ENCODE data around the gene FOXD3. TPM values are rescaled to one million over a fixed set of nuclear protein-coding genes. Genes with fewer than 3 reads are reported as not detected.
A peak's percentile ranks its signal among the peaks of the same experiment; 100 is the strongest.

FOXD3 gene
- total and polyA plus RNA-seq, 4 donors: 0.52 to 1.7 TPM; not detected in 2

DNA sequence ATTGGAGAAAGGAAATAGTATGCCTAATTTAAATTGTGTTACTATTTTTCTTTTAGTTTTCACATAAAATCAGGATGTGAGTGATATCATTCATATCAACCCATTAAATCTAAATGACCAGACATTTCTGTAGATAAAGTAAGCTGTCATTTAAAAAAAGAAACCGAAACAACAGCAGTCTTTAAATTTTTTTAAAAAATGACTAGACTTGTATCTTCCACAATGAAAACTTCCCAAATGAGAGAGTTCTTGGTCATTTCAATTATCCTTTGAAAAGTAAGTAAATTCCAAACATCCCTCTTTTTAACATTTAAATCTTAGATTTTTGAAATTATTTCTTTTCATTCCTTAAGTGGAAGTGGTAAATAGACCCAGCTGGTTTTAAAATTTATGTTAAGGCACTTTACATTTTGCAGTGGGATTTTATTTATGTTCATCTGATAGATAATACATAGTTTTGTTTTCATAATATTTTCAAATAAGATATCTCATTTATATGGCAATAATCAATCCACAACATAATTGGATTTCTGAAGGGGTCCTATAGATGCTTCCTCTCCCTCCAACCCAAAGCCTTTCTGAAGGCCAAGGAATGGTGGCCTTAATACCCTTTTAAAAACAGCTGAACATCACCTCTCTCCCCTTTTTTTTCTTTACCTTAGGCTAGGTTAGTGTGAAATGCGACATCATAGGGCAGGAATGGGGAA lies 3.1 kb downstream of the FOXD3 start:
- WGBS, 2 donors: 28 to 38% methylated on average over 2 of the region's 2 CpGs
- Histone ChIP-seq H3K27ac (ENCODE audit: low read depth in 1 of 2, low read length in 2 of 2) (no peak overlapping the region), H3K9me3 (ENCODE audit: control insufficient read depth, low read length) (peaks cover 5% of the 10 kb centered on the region), H3K4me1 (ENCODE audit: control insufficient read depth in 1 of 2, insufficient read depth in 2 of 2, low read length in 2 of 2) (no peaks in the 10 kb centered on the region), H3K27me3 (ENCODE audit: control insufficient read depth in 1 of 2, insufficient read depth in 2 of 2, low read length in 1 of 2) (peaks cover 0 to 5% of the 10 kb centered on the region in 2 donors), H3K4me3 (ENCODE audit: low read length in 2 of 2) (no peak overlapping the region), H3K36me3 (ENCODE audit: control insufficient read depth in 1 of 2, insufficient read depth in 2 of 2, low read length in 1 of 2) (no peaks in the 10 kb centered on the region)
- ATAC-seq (ENCODE audit: low FRiP score): no peak
- no peak for DNase-seq
- intact Hi-C loops (cut with DNase I): no loop called here

DNA sequence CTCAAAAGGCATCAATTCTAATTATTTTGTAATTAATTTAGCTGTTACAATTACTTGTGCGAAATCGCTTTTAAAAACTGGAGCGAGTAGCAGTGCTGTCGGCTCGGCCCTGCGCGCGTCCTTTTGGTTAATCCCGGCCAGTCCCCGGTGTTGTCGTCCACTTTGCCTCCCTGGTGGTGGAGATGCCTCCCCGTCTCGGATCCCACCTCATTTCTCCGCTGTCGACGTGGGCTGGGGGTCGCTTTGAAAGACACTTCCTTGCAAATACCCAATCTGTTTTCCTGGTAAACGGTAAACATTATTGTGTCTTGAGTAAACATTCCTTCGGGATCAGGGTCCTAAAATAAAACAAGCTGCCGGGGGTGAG lies 3.7 kb downstream of the FOXD3 start:
- H3K4me1 ChIP-seq (ENCODE audit: control insufficient read depth in 1 of 2, insufficient read depth in 2 of 2, low read length in 2 of 2): no peaks in the 10 kb centered on the region
- no peak for ATAC-seq (ENCODE audit: low FRiP score)
- no peaks in the 10 kb centered on the region for H3K36me3 ChIP-seq (ENCODE audit: control insufficient read depth in 1 of 2, insufficient read depth in 2 of 2, low read length in 1 of 2)
- no peak for DNase-seq
- peaks cover 0 to 5% of the 10 kb centered on the region in 2 donors for H3K27me3 ChIP-seq (ENCODE audit: control insufficient read depth in 1 of 2, insufficient read depth in 2 of 2, low read length in 1 of 2)
- no peak overlapping the region for H3K4me3 ChIP-seq (ENCODE audit: low read length in 2 of 2)
- H3K9me3 ChIP-seq (ENCODE audit: control insufficient read depth, low read length): peaks cover 3% of the 10 kb centered on the region
- no peak overlapping the region for H3K27ac ChIP-seq (ENCODE audit: low read depth in 1 of 2, low read length in 2 of 2)
- WGBS, 2 donors: 19 to 22% methylated on average over 20 of the region's 20 CpGs
- intact Hi-C loops (cut with DNase I): no loop called here

DNA sequence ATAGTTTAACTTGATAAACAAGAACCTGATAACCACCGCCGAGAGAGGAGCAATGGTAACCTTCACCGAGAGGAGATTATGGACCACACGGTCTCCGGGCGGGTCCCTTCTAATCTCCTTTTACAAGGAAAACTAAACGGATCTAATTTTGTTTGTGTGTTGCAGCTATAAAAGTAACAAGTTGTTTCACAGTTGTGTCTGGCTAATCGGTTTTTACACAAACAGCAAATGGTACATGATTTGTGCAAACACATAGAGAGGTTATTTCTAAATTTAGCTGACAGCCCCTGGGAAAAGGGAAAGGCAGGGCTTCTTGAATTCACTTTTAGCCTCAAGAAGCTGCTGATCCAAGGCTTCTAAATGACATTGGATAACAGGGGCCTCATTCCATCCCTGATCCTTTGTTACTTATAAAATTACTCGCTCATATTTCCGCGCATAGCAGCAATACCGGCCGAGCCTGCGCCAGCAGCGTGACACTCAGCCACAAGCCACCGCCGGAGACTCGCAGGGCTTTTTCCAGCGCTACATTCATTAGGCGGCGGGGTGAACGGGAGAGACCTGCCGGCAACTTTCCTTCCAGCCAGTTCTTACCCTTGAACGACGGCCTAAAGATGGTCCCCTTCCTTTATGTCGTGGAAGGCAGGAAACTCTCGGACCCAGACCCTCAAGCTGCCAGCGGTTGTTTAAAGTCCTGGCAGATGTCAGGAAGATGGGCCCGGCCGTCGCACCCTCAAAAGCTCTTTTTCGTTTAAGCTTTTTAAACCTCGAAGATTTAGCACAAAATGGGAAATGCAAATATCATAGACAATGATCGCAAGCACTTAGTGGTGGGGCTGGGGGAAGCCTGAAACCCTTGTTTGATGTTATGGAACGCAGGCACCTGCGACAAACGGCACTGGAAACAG lies 4.4 kb downstream of the FOXD3 start:
- ATAC-seq (ENCODE audit: low FRiP score) (no peak), DNase-seq (no peak)
- intact Hi-C loops (cut with DNase I): no loop called here
- H3K36me3 ChIP-seq (ENCODE audit: control insufficient read depth in 1 of 2, insufficient read depth in 2 of 2, low read length in 1 of 2): no peaks in the 10 kb centered on the region
- H3K27ac ChIP-seq (ENCODE audit: low read depth in 1 of 2, low read length in 2 of 2): no peak overlapping the region
- no peaks in the 10 kb centered on the region for H3K4me1 ChIP-seq (ENCODE audit: control insufficient read depth in 1 of 2, insufficient read depth in 2 of 2, low read length in 2 of 2)
- H3K27me3 ChIP-seq (ENCODE audit: control insufficient read depth in 1 of 2, insufficient read depth in 2 of 2, low read length in 1 of 2): peaks cover 0 to 5% of the 10 kb centered on the region in 2 donors
- peaks cover 3% of the 10 kb centered on the region for H3K9me3 ChIP-seq (ENCODE audit: control insufficient read depth, low read length)
- 14 to 19% methylated on average over 37 of the region's 37 CpGs for WGBS, 2 donors
- H3K4me3 ChIP-seq (ENCODE audit: low read length in 2 of 2): no peak overlapping the region

GRCh38 chr1:63327417-63328054 lies 5.2 kb downstream of the FOXD3 start:
- intact Hi-C loops (cut with DNase I): no loop called here
- Histone ChIP-seq H3K9me3 (ENCODE audit: control insufficient read depth, low read length) (peaks cover 3% of the 10 kb centered on the region), H3K27ac (ENCODE audit: low read depth in 1 of 2, low read length in 2 of 2) (no peak overlapping the region), H3K4me3 (ENCODE audit: low read length in 2 of 2) (no peak overlapping the region), H3K36me3 (ENCODE audit: control insufficient read depth in 1 of 2, insufficient read depth in 2 of 2, low read length in 1 of 2) (no peaks in the 10 kb centered on the region), H3K4me1 (ENCODE audit: control insufficient read depth in 1 of 2, insufficient read depth in 2 of 2, low read length in 2 of 2) (no peaks in the 10 kb centered on the region), H3K27me3 (ENCODE audit: control insufficient read depth in 1 of 2, insufficient read depth in 2 of 2, low read length in 1 of 2) (peaks cover 0 to 5% of the 10 kb centered on the region in 2 donors)
- DNase-seq (peak; percentile 64 to 84), ATAC-seq (ENCODE audit: low FRiP score) (peak; percentile 71)
- WGBS, 2 donors: 21% methylated on average over 25 of the region's 25 CpGs

GRCh38 chr1:63328122-63328521 lies 5.8 kb downstream of the FOXD3 start:
- H3K27me3 ChIP-seq (ENCODE audit: control insufficient read depth in 1 of 2, insufficient read depth in 2 of 2, low read length in 1 of 2): peaks cover 0 to 5% of the 10 kb centered on the region in 2 donors
- no peak overlapping the region for H3K27ac ChIP-seq (ENCODE audit: low read depth in 1 of 2, low read length in 2 of 2)

GRCh38 chr1:63328781-63329180 lies 6.4 kb downstream of the FOXD3 start:
- Histone ChIP-seq H3K4me3 (ENCODE audit: low read length in 2 of 2) (no peak overlapping the region), H3K9me3 (ENCODE audit: control insufficient read depth, low read length) (peaks cover 3% of the 10 kb centered on the region), H3K4me1 (ENCODE audit: control insufficient read depth in 1 of 2, insufficient read depth in 2 of 2, low read length in 2 of 2) (no peaks in the 10 kb centered on the region), H3K36me3 (ENCODE audit: control insufficient read depth in 1 of 2, insufficient read depth in 2 of 2, low read length in 1 of 2) (no peaks in the 10 kb centered on the region), H3K27ac (ENCODE audit: low read depth in 1 of 2, low read length in 2 of 2) (no peak overlapping the region), H3K27me3 (ENCODE audit: control insufficient read depth in 1 of 2, insufficient read depth in 2 of 2, low read length in 1 of 2) (peaks cover 0 to 5% of the 10 kb centered on the region in 2 donors)
- intact Hi-C loops (cut with DNase I): no loop called here
- ATAC-seq (ENCODE audit: low FRiP score) (no peak), DNase-seq (no peak)
- WGBS, 2 donors: 89 to 92% methylated on average over 9 of the region's 9 CpGs

More at GRCh38 chr1:63328122-63328521, 5.8 kb downstream of the FOXD3 start:
- Histone ChIP-seq H3K36me3 (ENCODE audit: control insufficient read depth in 1 of 2, insufficient read depth in 2 of 2, low read length in 1 of 2) (no peaks in the 10 kb centered on the region), H3K4me3 (ENCODE audit: low read length in 2 of 2) (no peak overlapping the region), H3K4me1 (ENCODE audit: control insufficient read depth in 1 of 2, insufficient read depth in 2 of 2, low read length in 2 of 2) (no peaks in the 10 kb centered on the region), H3K9me3 (ENCODE audit: control insufficient read depth, low read length) (peaks cover 3% of the 10 kb centered on the region)
- intact Hi-C loops (cut with DNase I): no loop called here
- ATAC-seq (ENCODE audit: low FRiP score): no peak
- WGBS, 2 donors: 79 to 82% methylated on average over 8 of the region's 8 CpGs
- DNase-seq: no peak

GRCh38 chr1:63329621-63330330 lies 7.4 kb downstream of the FOXD3 start:
- 4 to 5% methylated on average over 43 to 50 of the region's 50 CpGs for WGBS, 2 donors
- DNase-seq: no peak
- intact Hi-C loops (cut with DNase I): no loop called here

DNA sequence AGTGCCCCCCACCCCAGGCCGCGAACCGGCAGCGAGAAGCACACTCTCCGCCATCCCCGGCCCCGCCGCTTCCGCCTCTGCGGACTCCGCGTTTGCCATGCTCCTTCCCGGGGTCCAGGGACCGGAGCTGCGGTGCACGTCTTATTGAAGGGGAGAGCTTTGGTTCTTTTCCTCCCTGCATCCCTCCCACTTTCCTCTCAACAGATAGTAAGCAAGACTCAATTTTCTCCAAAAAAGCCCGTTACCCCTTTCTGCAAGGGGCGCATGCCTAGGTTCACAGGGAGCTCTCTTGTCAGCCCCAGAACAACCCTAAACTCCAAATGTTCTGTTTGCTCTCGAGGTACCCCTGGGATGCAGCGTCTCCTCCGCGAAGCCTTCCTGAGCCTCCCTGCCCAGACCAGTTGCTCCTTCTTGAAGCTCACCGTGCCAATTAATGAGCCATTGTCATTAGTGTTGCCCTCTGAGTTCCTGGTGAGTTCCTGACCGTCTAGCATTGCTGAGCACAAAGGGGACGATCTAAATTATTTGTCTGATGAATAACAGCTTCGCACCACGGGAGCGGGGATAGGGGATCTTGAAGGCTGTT lies 8.1 kb downstream of the FOXD3 start:
- DNase-seq (no peak), ATAC-seq (ENCODE audit: low FRiP score) (peak; percentile 7)
- WGBS, 2 donors: 6 to 7% methylated on average over 20 to 28 of the region's 28 CpGs
- intact Hi-C loops (cut with DNase I): no loop called here
- Histone ChIP-seq H3K36me3 (ENCODE audit: control insufficient read depth in 1 of 2, insufficient read depth in 2 of 2, low read length in 1 of 2) (no peaks in the 10 kb centered on the region), H3K4me3 (ENCODE audit: low read length in 2 of 2) (no peak overlapping the region), H3K4me1 (ENCODE audit: control insufficient read depth in 1 of 2, insufficient read depth in 2 of 2, low read length in 2 of 2) (no peaks in the 10 kb centered on the region), H3K27me3 (ENCODE audit: control insufficient read depth in 1 of 2, insufficient read depth in 2 of 2, low read length in 1 of 2) (peaks cover 0 to 5% of the 10 kb centered on the region in 2 donors), H3K9me3 (ENCODE audit: control insufficient read depth, low read length) (peaks cover 3% of the 10 kb centered on the region), H3K27ac (ENCODE audit: low read depth in 1 of 2, low read length in 2 of 2) (no peak overlapping the region)

More at GRCh38 chr1:63329621-63330330, 7.4 kb downstream of the FOXD3 start:
- Histone ChIP-seq H3K4me1 (ENCODE audit: control insufficient read depth in 1 of 2, insufficient read depth in 2 of 2, low read length in 2 of 2) (no peaks in the 10 kb centered on the region), H3K36me3 (ENCODE audit: control insufficient read depth in 1 of 2, insufficient read depth in 2 of 2, low read length in 1 of 2) (no peaks in the 10 kb centered on the region), H3K4me3 (ENCODE audit: low read length in 2 of 2) (no peak overlapping the region), H3K9me3 (ENCODE audit: control insufficient read depth, low read length) (peaks cover 3% of the 10 kb centered on the region), H3K27me3 (ENCODE audit: control insufficient read depth in 1 of 2, insufficient read depth in 2 of 2, low read length in 1 of 2) (peaks cover 0 to 5% of the 10 kb centered on the region in 2 donors), H3K27ac (ENCODE audit: low read depth in 1 of 2, low read length in 2 of 2) (no peak overlapping the region)
- ATAC-seq (ENCODE audit: low FRiP score): peak; percentile 51
